Spleen (tissue), 7 donors: ENCODE data around the gene LRMDA.

Experiments
- CTCF ChIP-seq, 11 experiments: fragments of 200-600 bp in 7 of 11; fragments of 450-650 bp in 4 of 11; sonication (generic) in 4 of 11; IDR thresholded peaks in 8 of 11; conservative IDR thresholded peaks in 3 of 11; 1 replicate in 7 of 11; 2 replicates in 4 of 11; pipeline versions ENCODE4 v1.4.0 to v1.8.0; 2016 to 2021; ENCODE audit warnings: antibody characterized with exemption in 11 of 11, inconsistent platforms in 4 of 11, mild to moderate bottlenecking in 1 of 11
- POLR2A ChIP-seq, 3 donors: fragments of 450-650 bp; IDR thresholded peaks; one replicate each; pipeline ENCODE4 v1.5.1; 2017; ENCODE audit warnings: antibody characterized with exemption in 3 of 3, mild to moderate bottlenecking in 1 of 3
- POLR2AphosphoS5 ChIP-seq, 3 donors: sonication (generic); formaldehyde crosslinking; IDR thresholded peaks; one replicate each; pipeline ENCODE4 v1.5.1; 2017; ENCODE audit warnings: antibody characterized with exemption in 3 of 3
- donor health status: DM: no; HTN: no; CAD: no; lungs with moderate emphysema.
- donor health status: DM: no; HTN: no; CAD: no.
- donor health status: DM: no; HTN: no; CAD: no.

- TF ChIP-seq POLR2AphosphoS5 (IDR thresholded peaks at IDR 0.05), result no peak
- TF ChIP-seq CTCF (IDR thresholded peaks at IDR 0.05 in 8 of 11, conservative IDR thresholded peaks at IDR 0.05 in 3 of 11), result no peak
- TF ChIP-seq POLR2A (IDR thresholded peaks at IDR 0.05), result no peak
These were observed 998.1 kb downstream of the LRMDA start for GRCh38 chr10:76429368-76430060.
